Spleen (tissue), 11 donors: ENCODE measurements around the gene CTNNA2. TPM values are rescaled to one million over a fixed set of nuclear protein-coding genes. Genes with fewer than 3 reads are reported as not detected.

ENCODE experiments used
- DNase-seq: peaks from one replicate; pipeline ENCODE4 v3.0.0-alpha.2; 2020
- H3K27ac ChIP-seq, 8 donors: fragments of 200-600 bp; sonication (generic) in 7 of 8; 1 replicate in 4 of 8; 2 replicates in 4 of 8; pipeline versions ENCODE4 v1.5.0 to v1.8.0; 2016 to 2021; ENCODE audit warnings: inconsistent platforms in 4 of 8, mild to moderate bottlenecking in 4 of 8, moderate library complexity in 1 of 8
- H3K27me3 ChIP-seq, 7 donors: fragments of 200-600 bp; sonication (generic) in 6 of 7; replicated peaks in 1 of 7; 1 replicate in 4 of 7; 2 replicates in 3 of 7; pipeline versions ENCODE4 v1.5.0 to v1.8.0; 2016 to 2021; ENCODE audit warnings: inconsistent platforms in 3 of 7, mild to moderate bottlenecking in 1 of 7
- H3K36me3 ChIP-seq, 6 donors: fragments of 200-600 bp; sonication (generic) in 5 of 6; 1 replicate in 4 of 6; 2 replicates in 2 of 6; pipeline versions ENCODE4 v1.5.0 to v1.8.0; 2016 to 2021; ENCODE audit warnings: inconsistent platforms in 2 of 6
- H3K4me1 ChIP-seq, 6 donors: fragments of 200-600 bp; sonication (generic) in 5 of 6; 1 replicate in 3 of 6; 2 replicates in 3 of 6; pipeline versions ENCODE4 v1.5.0 to v1.8.0; 2016 to 2021; ENCODE audit warnings: inconsistent platforms in 3 of 6
- H3K4me3 ChIP-seq, 8 donors: fragments of 200-600 bp; sonication (generic) in 7 of 8; 1 replicate in 4 of 8; 2 replicates in 4 of 8; pipeline versions ENCODE4 v1.5.0 to v1.8.0; 2016 to 2021; ENCODE audit warnings: inconsistent platforms in 4 of 8, mild to moderate bottlenecking in 4 of 8, moderate library complexity in 2 of 8
- H3K9me3 ChIP-seq, 8 donors: fragments of 200-600 bp; sonication (generic) in 7 of 8; 1 replicate in 4 of 8; 2 replicates in 4 of 8; pipeline versions ENCODE4 v1.5.0 to v1.8.0; 2016 to 2021; ENCODE audit warnings: inconsistent platforms in 4 of 8
- POLR2A ChIP-seq, 3 donors: fragments of 450-650 bp; IDR thresholded peaks; one replicate each; pipeline ENCODE4 v1.5.1; 2017; ENCODE audit warnings: antibody characterized with exemption in 3 of 3, mild to moderate bottlenecking in 1 of 3
- POLR2AphosphoS5 ChIP-seq, 3 donors: sonication (generic); formaldehyde crosslinking; IDR thresholded peaks; one replicate each; pipeline ENCODE4 v1.5.1; 2017; ENCODE audit warnings: antibody characterized with exemption in 3 of 3
- WGBS, 5 donors: extraction: QIAGEN DNeasy Blood & Tissue Kit in 3 of 5; methylation state at CpG; one replicate each; pipeline versions ENCODE4 v1.1.5 to v1.1.7; 2013 to 2018; 5-methylcytosine and 5-hydroxymethylcytosine counted together
- intact Hi-C: fragments of 100-400 bp; cut with DNase I; formaldehyde crosslinking; loops from one replicate; pipeline ENCODE4 v1.15.0; 2023; ENCODE audit warnings: low total_unique reads
- polyA plus RNA-seq, 3 donors: library from polyadenylated mRNA; stranded (reverse); fragments of 200-250 nt; gene quantifications; one replicate each; pipeline ENCODE4 v1.2.1, GENCODE V29; 2013
- total RNA-seq, 7 donors: library from RNA; depleted of rRNA in 3 of 7; stranded (reverse); fragments of >200 nt in 3 of 7; fragmentation: NEBNext Ultra II Directional in 4 of 7; extraction: Animal tissue kit (Norgen Biotek cat#: 25700) in 4 of 7; gene quantifications; one replicate each; pipeline versions ENCODE4 v1.1.0 to v1.2.1, GENCODE V29; 2016 to 2021
- TF ChIP-seq, protein P1 (sequence below), 11 experiments: fragments of 200-600 bp in 7 of 11; fragments of 450-650 bp in 4 of 11; sonication (generic) in 4 of 11; IDR thresholded peaks in 8 of 11; conservative IDR thresholded peaks in 3 of 11; 1 replicate in 7 of 11; 2 replicates in 4 of 11; pipeline versions ENCODE4 v1.4.0 to v1.8.0; 2016 to 2021; ENCODE audit warnings: antibody characterized with exemption in 11 of 11, inconsistent platforms in 4 of 11, mild to moderate bottlenecking in 1 of 11
- donor health status: healthy with polysubstance abuse.
- donor health status: DM: no; HTN: no; CAD: no; lungs with moderate emphysema.
- donor health status: DM: no; HTN: no; CAD: no.
- donor health status: Bipolar disorder and iron deficiency.
- donor health status: healthy.
- donor health status: DM: no; HTN: no; CAD: no.
- donor health status: DM: yes; HTN: yes; CAD: no.

CTNNA2 gene
- total and polyA plus RNA-seq, 10 donors = not detected

DNA sequence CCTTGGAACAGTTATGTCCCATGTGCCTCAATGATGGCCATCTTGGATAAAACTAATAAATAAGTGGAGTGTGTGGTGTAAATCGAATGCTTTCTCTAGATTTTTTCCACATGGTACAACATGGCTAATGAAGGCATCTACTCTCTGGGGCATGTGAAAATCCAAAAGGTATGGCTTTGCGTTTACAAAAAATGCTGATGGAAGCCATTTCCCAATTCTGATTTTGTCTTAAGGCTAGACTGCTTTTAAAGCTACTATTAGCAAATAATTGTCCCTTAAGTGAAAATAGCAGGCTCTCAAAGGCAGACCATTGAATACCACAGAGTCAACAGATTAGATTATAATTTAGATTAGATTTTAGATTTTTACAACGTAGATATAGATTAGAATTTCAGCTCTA, 608.0 kb downstream of the CTNNA2 start:
- TF ChIP-seq POLR2AphosphoS5 (IDR thresholded peaks at IDR 0.05) (no peak), POLR2A (IDR thresholded peaks at IDR 0.05) (no peak)
- TF ChIP-seq, protein P1, sequence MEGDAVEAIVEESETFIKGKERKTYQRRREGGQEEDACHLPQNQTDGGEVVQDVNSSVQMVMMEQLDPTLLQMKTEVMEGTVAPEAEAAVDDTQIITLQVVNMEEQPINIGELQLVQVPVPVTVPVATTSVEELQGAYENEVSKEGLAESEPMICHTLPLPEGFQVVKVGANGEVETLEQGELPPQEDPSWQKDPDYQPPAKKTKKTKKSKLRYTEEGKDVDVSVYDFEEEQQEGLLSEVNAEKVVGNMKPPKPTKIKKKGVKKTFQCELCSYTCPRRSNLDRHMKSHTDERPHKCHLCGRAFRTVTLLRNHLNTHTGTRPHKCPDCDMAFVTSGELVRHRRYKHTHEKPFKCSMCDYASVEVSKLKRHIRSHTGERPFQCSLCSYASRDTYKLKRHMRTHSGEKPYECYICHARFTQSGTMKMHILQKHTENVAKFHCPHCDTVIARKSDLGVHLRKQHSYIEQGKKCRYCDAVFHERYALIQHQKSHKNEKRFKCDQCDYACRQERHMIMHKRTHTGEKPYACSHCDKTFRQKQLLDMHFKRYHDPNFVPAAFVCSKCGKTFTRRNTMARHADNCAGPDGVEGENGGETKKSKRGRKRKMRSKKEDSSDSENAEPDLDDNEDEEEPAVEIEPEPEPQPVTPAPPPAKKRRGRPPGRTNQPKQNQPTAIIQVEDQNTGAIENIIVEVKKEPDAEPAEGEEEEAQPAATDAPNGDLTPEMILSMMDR (IDR thresholded peaks at IDR 0.05 in 8 of 11, conservative IDR thresholded peaks at IDR 0.05 in 3 of 11) = no peak
- DNase-seq = no peak
- H3K27ac ChIP-seq = no peak overlapping the region
- H3K4me1 ChIP-seq = no peaks in the 10 kb centered on the region
- no peaks in the 10 kb centered on the region for H3K27me3 ChIP-seq
- no peaks in the 10 kb centered on the region for H3K36me3 ChIP-seq
- WGBS, 5 donors = 79 to 92% (median 88%) methylated on average over 3 of the region's 3 CpGs
- H3K4me3 ChIP-seq = no peak overlapping the region
- intact Hi-C loops = no loop called here
- peaks cover 0 to 4% (median 0%) of the 10 kb centered on the region in 8 donors for H3K9me3 ChIP-seq

DNA sequence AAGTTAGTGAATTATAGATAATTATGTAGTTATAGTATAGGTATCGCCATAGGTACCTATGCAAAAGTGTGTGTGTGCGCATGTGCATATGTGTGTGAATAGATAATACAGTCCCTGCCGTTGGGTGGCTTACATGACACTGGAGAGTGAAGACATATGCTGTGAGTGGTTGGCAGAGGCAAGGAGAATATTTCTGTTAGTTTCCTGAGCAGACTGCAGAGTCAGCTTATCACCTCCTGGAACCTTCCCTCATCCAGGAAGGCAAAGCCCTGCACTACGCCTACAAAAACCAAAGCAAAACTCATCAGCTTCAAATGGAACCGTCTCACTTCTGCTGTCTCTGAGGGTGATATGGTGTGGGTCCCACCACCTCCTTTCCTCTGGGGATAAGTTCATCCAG, 609.8 kb downstream of the CTNNA2 start:
- H3K9me3 ChIP-seq = peaks cover 0 to 4% (median 0%) of the 10 kb centered on the region in 8 donors
- no peak for TF ChIP-seq POLR2A (IDR thresholded peaks at IDR 0.05)
- TF ChIP-seq, protein P1 (IDR thresholded peaks at IDR 0.05 in 8 of 11, conservative IDR thresholded peaks at IDR 0.05 in 3 of 11) = no peak
- no peak for TF ChIP-seq POLR2AphosphoS5 (IDR thresholded peaks at IDR 0.05)
- H3K27ac ChIP-seq = no peak overlapping the region
- WGBS, 5 donors = 75 to 86% (median 82%) methylated on average over 5 of the region's 5 CpGs
- H3K36me3 ChIP-seq = no peaks in the 10 kb centered on the region
- no peak overlapping the region for H3K4me3 ChIP-seq
- H3K4me1 ChIP-seq = no peaks in the 10 kb centered on the region
- intact Hi-C loops = no loop called here
- no peak for DNase-seq
- no peaks in the 10 kb centered on the region for H3K27me3 ChIP-seq

DNA sequence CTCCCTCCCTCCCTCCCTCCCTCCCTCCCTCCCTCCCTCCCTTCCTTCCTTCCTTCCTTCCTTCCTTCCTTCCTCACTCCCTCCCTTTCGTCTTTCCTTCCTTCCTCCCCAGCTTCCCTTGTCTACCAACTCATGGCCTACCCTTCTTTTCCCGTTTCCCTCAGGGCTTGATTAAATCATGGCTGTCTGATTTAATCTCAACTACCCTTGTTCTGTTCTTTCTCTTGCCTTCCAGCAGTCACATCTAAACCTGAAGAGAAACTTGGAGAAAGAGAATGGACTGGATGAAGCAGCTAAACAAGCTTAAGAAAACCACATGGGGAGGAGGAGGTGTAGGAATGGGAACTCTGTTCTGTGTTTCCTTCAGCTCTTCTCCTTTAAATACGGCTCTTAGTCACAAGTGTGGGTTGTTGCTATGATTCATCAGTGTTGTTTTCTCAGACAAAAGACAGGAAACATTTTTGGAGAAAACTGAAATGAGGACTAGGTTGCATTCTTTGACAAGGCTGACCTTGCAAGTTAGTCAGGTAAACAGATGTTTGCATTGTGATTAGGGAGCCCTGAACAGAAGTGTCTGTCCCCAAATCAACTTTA, 613.8 kb downstream of the CTNNA2 start:
- DNase-seq = no peak
- Histone ChIP-seq H3K36me3 (no peaks in the 10 kb centered on the region), H3K9me3 (peaks cover 0 to 4% (median 0%) of the 10 kb centered on the region in 8 donors), H3K4me1 (no peaks in the 10 kb centered on the region), H3K27me3 (no peaks in the 10 kb centered on the region), H3K4me3 (no peak overlapping the region), H3K27ac (no peak overlapping the region)
- TF ChIP-seq POLR2AphosphoS5 (IDR thresholded peaks at IDR 0.05) = no peak
- TF ChIP-seq, protein P1 (IDR thresholded peaks at IDR 0.05 in 8 of 11, conservative IDR thresholded peaks at IDR 0.05 in 3 of 11) = no peak
- TF ChIP-seq POLR2A (IDR thresholded peaks at IDR 0.05) = no peak
- intact Hi-C loops = no loop called here
- WGBS, 5 donors = 37 to 72% (median 50%) methylated on average over 3 of the region's 3 CpGs

DNA sequence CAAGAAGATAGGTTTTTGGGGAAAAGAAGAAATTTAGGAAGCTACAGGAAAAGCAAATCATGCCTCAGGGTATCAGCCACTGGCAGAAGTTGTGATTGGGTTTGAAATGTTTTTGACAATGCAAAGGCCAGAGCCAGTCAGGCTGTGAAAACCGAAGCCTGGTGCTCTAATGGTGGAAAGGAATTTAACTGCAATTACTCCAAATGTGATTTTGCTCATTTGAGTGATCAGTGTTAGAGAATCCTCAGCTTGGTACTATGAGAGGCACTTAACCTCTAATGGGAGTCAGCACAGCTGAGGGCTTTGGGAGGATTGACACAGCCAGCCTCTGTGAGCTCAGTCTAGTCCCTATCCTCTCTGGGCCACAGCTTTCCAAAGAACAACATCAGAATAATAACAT, 615.2 kb downstream of the CTNNA2 start:
- WGBS, 5 donors = 39 to 72% (median 41%) methylated on average over 1 of the region's 1 CpG
- intact Hi-C loops = no loop called here
- no peaks in the 10 kb centered on the region for H3K27me3 ChIP-seq
- TF ChIP-seq, protein P1 (IDR thresholded peaks at IDR 0.05 in 8 of 11, conservative IDR thresholded peaks at IDR 0.05 in 3 of 11) = no peak
- TF ChIP-seq POLR2A (IDR thresholded peaks at IDR 0.05) = no peak
- no peak for TF ChIP-seq POLR2AphosphoS5 (IDR thresholded peaks at IDR 0.05)
- H3K36me3 ChIP-seq = no peaks in the 10 kb centered on the region
- no peak for DNase-seq
- H3K9me3 ChIP-seq = no peaks in the 10 kb centered on the region
- no peaks in the 10 kb centered on the region for H3K4me1 ChIP-seq
- H3K4me3 ChIP-seq = no peak overlapping the region
- no peak overlapping the region for H3K27ac ChIP-seq
